ENCODE data around the gene DDX10.

GRCh38 chr11:108648528-108648885, 16.4 kb upstream of the DDX10 start:
- TF ChIP-seq CTCF (IDR thresholded peaks at IDR 0.05) (peak in 1 of 6 experiments; percentile 15), POLR2A (IDR thresholded peaks at IDR 0.05) (no peak)

Data from esophagus squamous epithelium (tissue), 4 donors.